Erythroblast (primary cell): ENCODE data around the gene HSBP1.

Source experiments
- GATA1 ChIP-seq: IDR thresholded peaks from 2 replicates; pipeline ENCODE4 v1.6.1; 2011; ENCODE audit warnings: low read depth, mild to moderate bottlenecking, control low read depth, low read length, moderate library complexity
- POLR2A ChIP-seq: IDR thresholded peaks from 2 replicates; pipeline ENCODE4 v1.6.1; 2011; ENCODE audit warnings: mild to moderate bottlenecking, low read length

- TF ChIP-seq POLR2A: no peak
- no peak for TF ChIP-seq GATA1
Observed at GRCh38 chr16:83853834-83854233, 46.1 kb downstream of the HSBP1 start.
